Measurements from ENCODE around the gene TSPAN33.

DNA sequence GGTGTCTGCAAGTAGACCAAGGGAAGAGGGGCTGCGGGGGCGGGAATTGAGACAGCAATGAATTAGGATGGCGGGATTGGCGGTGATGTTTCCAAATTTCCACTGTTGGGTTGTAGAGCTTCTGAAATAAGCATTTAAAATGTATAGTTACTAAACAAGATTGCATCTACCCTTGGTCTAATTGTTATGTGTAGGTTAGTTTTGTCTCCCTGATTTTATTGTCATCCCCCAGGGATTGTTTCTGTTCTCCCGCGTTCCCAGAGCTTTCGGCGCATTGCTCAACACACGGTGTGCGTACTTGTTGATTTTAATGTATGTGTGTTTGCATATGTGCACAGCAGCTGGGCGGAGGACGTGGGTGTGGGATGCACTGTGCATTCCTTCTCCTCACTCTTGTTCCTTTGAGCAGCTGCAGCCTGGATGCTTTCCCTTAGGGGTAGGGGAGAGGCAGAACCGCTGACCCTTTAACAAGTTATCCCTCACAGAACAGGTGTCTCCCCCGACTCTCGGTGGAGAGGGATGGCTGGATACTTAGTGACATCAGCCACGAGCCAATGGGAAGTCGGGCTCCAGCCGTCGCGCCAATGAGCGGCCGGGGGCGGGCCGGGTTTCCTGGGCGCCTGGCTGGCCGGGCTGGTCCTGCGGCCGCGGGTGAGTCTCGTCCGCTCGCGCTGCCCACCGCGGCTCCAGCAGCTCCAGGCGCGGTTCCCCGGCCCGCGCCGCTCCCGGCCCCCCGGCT lies at the start of gene TSPAN33:
- TF ChIP-seq POLR2A (IDR thresholded peaks at IDR 0.05; ENCODE audit: low read length) (no peak), GATA1 (IDR thresholded peaks at IDR 0.05; ENCODE audit: low read depth, low read length) (no peak)

Measured in erythroblast (primary cell).